Stimulated activated CD4-positive, alpha-beta T cell treated with anti-CD3 and anti-CD28 coated beads, Interleukin-12 subunit alpha, Interleukin-12 subunit beta, amount 100 ng/mL, for 48 hours (primary cell): ENCODE measurements around the gene CFD.

Experiments
- DNase-seq, 3 donors: peaks; one replicate each; pipeline ENCODE4 v3.0.0-alpha.2; 2020; ENCODE audit warnings: low read depth in 2 of 3, low spot score in 1 of 3

Gene CFD

GRCh38 chr19:903266-903797 lies 43.9 kb downstream of the CFD start:
- no peak for DNase-seq

GRCh38 chr19:904545-904944 lies 45.1 kb downstream of the CFD start:
- no peak for DNase-seq

- no peak for DNase-seq
These were observed 47.0 kb downstream of the CFD start for GRCh38 chr19:906480-906879.

- no peak for DNase-seq
These were observed 47.9 kb downstream of the CFD start for GRCh38 chr19:907183-907853.

- DNase-seq, result no peak
These were observed 52.0 kb downstream of the CFD start for GRCh38 chr19:911197-912033.

- DNase-seq, result no peak
These were observed 53.0 kb downstream of the CFD start for GRCh38 chr19:912181-913079.
